GM21528 (cell line): ENCODE results near the gene ANO10.
"Not testable (repeated sequence)": the region's sequence is repeated elsewhere in the genome, so short reads cannot be mapped to it uniquely, and the experiment has no call there.

Experiments
- ATAC-seq: cut with Tn5 transposase; IDR thresholded peaks from one replicate; pipeline ENCODE4 v1.9.1; 2021; ENCODE audit warnings: mild to moderate bottlenecking, moderate library complexity; ENCODE audit not compliant: unreplicated experiment, low FRiP score

Gene ANO10, protein sequence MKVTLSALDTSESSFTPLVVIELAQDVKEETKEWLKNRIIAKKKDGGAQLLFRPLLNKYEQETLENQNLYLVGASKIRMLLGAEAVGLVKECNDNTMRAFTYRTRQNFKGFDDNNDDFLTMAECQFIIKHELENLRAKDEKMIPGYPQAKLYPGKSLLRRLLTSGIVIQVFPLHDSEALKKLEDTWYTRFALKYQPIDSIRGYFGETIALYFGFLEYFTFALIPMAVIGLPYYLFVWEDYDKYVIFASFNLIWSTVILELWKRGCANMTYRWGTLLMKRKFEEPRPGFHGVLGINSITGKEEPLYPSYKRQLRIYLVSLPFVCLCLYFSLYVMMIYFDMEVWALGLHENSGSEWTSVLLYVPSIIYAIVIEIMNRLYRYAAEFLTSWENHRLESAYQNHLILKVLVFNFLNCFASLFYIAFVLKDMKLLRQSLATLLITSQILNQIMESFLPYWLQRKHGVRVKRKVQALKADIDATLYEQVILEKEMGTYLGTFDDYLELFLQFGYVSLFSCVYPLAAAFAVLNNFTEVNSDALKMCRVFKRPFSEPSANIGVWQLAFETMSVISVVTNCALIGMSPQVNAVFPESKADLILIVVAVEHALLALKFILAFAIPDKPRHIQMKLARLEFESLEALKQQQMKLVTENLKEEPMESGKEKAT

DNA sequence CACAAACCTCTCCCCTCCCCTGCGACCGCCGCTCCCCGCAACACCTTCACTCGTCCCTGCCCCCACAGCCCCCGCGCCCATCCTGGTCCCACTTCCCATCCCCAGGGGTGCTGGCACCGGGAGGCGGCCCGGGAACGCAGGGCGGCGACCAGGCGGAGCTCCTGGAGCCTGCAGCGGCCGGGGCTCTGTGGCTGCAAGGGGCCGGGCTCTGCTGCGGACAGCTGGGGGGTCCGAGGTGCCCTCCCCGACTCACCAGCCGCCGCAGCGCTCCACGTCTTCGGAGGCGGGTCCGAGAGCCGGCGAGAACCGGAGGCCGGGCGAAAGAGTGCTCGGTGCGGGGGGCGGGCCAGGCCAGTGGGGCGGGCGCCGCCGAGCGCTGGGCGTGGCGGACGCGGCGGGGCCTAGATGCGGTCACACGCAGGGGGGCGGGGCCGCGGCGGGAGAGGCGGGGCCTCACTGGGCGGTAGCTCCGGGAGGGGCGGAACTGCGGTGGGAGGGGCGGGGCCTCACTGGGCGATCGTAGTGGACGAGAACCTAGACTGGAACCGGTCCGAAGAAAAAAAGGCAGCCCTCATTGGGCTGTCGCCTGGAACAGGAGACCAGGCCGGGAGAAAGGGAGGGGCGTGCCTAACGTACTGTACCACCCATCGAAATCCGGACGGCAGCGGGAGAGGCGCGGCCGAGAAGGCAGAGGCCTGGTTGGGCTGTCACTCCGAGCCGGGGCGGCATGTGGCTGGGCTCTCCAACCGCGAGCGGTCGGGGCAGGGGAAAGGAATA lies at the start of gene ANO10:
ANO10 (minus strand) TSS at position 356 of the 777 bp plus-strand sequence. CDS start 16,159 bp downstream, outside the sequence.
- peak; percentile 95 for ATAC-seq

GRCh38 chr3:43670635-43671522 lies 49.1 kb upstream of the ANO10 start:
- ATAC-seq, result no peak

DNA sequence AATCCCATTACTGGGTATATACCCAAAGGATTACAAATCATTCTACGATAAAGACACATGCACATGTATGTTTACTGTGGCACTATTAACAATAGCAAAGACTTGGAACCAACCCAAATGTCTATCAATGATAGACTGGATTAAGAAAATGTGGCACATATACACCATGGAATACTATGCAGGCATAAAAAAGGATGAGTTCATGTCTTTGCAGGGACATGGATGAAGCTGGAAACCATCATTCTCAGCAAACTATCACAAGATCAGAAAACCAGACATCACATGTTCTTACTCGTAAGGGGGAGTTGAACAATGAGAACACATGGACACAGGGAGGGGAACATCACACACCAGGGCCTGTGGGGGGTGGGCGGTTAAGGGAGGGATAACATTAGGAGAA lies 43.2 kb upstream of the ANO10 start:
- not testable (repeated sequence) for ATAC-seq

DNA sequence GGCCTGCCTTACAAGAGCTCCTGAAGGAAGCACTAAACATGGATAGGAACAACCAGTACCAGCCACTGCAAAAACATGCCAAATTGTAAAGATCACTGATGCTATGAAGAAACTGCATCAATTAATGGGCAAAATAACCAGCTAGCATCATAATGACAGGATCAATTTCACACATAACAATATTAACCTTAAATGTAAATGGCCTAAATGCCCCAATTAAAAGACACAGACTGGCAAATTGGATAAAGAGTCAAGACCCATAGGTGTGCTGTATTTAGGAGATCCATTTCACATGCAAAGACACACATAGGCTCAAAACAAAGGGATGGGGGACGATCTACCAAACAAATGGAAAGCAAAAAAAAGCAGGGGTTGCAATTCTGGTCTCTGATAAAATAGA lies 39.6 kb upstream of the ANO10 start:
- not testable (repeated sequence) for ATAC-seq

GRCh38 chr3:43659250-43659880 lies 37.6 kb upstream of the ANO10 start:
- no peak for ATAC-seq

DNA sequence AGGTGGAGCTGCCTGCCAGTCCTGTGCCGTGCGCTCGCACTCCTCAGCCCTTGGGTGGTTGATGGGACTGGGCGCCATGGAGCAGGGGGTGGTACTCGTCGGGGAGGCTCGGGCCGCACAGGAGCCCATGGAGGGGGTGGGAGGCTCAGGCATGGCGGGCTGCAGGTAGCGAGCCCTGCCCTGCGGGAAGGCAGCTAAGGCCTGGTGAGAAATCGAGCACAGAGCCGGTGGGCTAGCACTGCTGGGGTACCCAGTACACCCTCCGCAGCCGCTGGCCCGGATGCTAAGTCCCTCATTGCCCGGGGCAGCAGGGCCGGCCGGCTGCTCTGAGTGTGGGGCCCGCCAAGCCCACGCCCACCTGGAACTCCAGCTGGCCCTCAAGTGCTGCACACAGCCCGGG lies 34.6 kb upstream of the ANO10 start:
- not testable (repeated sequence) for ATAC-seq

DNA sequence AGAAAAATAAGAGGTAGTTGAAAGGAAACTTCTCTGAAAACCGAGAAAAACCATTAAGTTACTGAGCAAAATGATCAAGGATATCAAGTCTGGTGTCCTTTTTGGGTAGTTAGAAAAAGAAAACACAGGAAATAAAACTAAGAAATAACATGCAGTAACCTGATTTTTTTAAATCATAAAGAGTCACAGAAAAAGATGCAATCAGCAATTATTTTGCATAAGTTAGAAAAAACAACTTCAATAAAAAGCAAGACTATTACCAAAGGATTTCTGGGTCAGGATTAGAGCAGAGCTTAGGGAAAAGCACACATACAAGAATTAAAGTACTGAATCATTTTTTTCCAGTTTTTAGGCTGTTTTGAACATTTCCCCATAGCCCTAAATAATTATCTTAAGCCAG lies 28.5 kb upstream of the ANO10 start:
- no peak for ATAC-seq

DNA sequence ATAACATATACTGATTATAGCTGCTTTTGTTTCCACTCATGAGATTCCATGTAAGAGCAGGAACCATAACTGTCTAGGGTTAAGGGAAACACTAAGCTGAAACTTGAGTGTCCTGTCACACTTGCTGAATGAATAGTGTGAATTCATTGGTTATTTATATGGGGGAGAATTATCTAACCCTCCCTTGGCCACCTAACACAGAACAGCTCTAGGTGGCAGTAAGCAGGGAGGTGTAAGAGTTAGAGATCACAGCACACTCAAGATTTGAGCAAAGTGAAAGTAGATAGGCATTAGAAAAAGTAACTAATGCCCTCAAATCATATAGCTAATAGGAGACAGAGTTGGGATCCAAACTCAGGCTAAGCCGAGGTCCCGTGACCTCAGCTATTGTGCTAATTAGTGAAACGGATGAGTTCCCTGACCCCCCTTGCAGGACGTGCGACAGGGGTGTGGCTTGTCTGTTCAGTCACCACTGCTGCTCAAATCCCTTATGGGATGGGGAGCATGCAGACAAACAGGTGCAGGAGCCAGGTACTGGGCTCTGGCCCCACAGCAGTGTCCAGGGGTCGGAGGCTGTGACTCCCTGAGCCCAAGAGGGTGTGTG lies 27.7 kb upstream of the ANO10 start:
- no peak for ATAC-seq

DNA sequence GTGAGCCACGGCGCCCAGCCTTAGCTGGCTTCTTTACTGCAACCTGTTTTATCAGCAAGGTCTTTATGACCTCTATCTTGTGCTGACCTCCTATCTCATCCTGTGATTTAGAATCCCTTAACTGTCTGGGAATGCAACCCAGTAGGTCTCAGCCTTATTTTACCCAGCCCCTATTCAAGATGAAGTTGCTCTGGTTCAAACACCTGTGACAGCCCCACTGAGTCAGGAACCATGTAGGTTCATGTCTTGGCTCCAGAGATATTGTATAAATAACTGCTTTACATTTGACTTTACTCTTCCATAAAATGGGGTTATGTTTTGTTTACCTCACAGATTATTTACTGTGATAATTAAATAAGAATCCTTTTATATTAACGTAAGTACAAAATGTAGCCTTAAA lies 27.1 kb upstream of the ANO10 start:
- no peak for ATAC-seq

GRCh38 chr3:43647331-43648166 lies 25.7 kb upstream of the ANO10 start:
- no peak for ATAC-seq

DNA sequence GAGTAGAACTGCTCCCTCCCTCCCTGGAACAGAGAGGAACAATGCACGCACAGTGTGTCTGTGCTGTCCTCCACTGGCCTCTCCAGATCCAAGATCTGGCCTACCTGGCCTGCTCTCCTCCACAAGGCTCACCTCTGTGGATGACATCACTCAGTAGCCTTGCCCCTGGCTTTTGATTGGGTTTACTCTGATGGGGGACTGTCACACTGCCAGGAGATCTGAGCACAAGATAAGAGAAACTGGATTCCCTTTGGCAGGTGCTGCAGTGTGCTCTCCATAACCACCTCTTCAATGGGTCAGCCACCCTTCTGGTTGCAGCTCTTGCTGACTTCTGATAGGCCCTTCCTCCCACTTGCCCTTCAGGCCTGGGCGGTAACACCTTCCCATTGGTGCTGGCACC lies 22.6 kb upstream of the ANO10 start:
- no peak for ATAC-seq

- no peak for ATAC-seq
Measured at GRCh38 chr3:43641306-43642114, 19.7 kb upstream of the ANO10 start.

DNA sequence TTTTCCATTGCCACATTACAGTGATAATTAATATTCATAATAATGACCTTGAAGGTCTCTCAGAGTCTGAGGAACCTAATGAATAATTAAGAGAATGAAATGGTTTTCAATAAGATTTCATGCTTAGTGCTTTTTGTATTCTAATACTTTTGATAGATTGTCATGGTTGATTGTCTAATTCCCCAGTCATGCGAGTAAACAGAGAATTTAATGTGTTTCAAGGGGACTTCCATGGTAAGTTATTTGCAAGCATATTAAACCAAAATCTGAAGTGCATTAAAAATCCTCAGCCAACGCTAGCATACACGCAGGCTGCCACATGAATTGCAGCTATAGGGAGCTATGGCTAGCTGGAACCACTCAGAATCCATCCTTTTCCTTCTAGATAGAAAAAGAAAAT lies 18.9 kb upstream of the ANO10 start:
- ATAC-seq, result no peak

GRCh38 chr3:43638594-43639447 lies 17.0 kb upstream of the ANO10 start:
- no peak for ATAC-seq

GRCh38 chr3:43637702-43638101 lies 15.9 kb upstream of the ANO10 start:
- ATAC-seq, result no peak

DNA sequence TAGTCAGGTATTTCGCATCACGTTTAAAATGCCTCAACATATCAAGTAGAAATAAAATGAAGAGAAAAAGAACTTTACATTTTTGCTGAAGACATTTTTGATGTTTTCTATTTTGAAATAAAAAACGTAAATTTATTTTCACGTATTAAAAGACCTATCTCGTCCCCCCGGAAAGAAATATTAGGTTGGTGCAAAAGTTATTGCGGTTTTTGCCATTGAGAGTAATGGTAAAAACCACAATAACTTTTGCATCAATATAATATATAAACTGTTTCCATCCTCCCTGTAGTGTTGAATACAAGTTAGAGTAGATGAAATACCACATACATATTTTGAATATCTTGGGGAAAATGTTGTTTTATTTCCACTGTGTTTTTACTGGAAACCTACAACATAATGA lies 11.2 kb upstream of the ANO10 start:
- no peak for ATAC-seq

DNA sequence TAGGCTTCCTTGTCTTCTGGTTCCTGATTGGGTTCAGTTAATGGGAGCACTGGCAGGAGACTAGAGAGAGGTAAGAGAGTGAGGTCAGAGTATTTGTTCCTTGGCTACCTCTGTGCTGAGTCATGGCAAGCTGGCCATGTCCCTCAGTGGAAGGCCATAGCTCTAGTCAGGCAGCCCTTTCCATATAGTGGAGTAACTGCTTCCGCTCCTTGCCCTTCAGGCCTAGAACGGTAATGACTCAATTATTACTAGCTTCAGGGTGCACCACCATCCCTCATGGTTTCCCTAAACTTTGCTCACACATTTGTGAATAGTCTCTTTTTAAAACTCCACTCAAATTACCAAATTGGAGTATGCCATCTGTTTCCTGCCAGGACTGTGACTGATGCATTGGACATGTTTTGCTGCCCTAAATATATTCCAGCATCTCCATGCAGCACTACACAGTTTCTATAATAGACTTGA lies 10.5 kb upstream of the ANO10 start:
- no peak for ATAC-seq
